ENCODE data around the gene XRRA1.

XRRA1 gene

DNA sequence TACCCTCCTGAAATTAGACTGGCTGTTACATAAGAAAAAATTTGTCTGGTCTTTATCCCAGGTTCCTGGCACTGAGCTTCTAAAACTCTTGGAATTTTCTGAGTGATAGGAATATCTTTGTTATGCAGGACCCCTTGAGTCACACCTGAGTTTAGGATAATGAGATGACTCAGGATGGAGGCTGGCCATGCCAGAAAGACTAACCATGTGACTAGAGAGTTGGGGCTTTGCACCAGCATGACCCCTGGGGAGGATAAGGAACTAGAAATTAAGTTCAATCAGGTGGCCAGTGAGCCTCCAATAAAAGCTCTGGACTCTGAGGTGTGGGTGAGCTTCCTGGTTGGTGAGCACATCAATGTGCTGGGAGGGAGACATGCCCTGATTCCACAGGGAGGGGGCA is 88.1 kb downstream of the XRRA1 start:
- TF ChIP-seq ZNF8 (CRISPR knock-in tag; IDR thresholded peaks at IDR 0.05) (no peak), ESRRG (CRISPR knock-in tag; IDR thresholded peaks at IDR 0.05) (no peak), ZC3H10 (CRISPR knock-in tag; IDR thresholded peaks at IDR 0.05) (no peak), BACH2 (CRISPR knock-in tag; IDR thresholded peaks at IDR 0.05; ENCODE audit: borderline replicate concordance) (no peak), CREB5 (CRISPR knock-in tag; IDR thresholded peaks at IDR 0.05; ENCODE audit: low read depth) (no peak), PPARA (CRISPR knock-in tag; IDR thresholded peaks at IDR 0.05; ENCODE audit: borderline replicate concordance) (no peak), ZNF565 (CRISPR knock-in tag; conservative IDR thresholded peaks at IDR 0.05; ENCODE audit: low read depth) (no peak), ZFP3 (CRISPR knock-in tag; IDR thresholded peaks at IDR 0.05) (no peak), ZFP30 (CRISPR knock-in tag; IDR thresholded peaks at IDR 0.05) (no peak), TOX (CRISPR knock-in tag; IDR thresholded peaks at IDR 0.05; ENCODE audit: borderline replicate concordance) (no peak), ARNTL (CRISPR knock-in tag; IDR thresholded peaks at IDR 0.05; ENCODE audit: borderline replicate concordance, low read depth) (no peak), ZNF70 (CRISPR knock-in tag; IDR thresholded peaks at IDR 0.05) (no peak), GLIS3 (CRISPR knock-in tag; IDR thresholded peaks at IDR 0.05) (no peak), OSR1 (CRISPR knock-in tag; IDR thresholded peaks at IDR 0.05) (no peak), RARB (CRISPR knock-in tag; IDR thresholded peaks at IDR 0.05) (no peak), ISL1 (CRISPR knock-in tag; IDR thresholded peaks at IDR 0.05) (no peak), CSDC2 (CRISPR knock-in tag; IDR thresholded peaks at IDR 0.05) (no peak)
- TF ChIP-seq, protein P1, sequence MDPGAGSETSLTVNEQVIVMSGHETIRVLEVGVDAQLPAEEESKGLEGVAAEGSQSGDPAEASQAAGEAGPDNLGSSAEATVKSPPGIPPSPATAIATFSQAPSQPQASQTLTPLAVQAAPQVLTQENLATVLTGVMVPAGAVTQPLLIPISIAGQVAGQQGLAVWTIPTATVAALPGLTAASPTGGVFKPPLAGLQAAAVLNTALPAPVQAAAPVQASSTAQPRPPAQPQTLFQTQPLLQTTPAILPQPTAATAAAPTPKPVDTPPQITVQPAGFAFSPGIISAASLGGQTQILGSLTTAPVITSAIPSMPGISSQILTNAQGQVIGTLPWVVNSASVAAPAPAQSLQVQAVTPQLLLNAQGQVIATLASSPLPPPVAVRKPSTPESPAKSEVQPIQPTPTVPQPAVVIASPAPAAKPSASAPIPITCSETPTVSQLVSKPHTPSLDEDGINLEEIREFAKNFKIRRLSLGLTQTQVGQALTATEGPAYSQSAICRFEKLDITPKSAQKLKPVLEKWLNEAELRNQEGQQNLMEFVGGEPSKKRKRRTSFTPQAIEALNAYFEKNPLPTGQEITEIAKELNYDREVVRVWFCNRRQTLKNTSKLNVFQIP (CRISPR knock-in tag; IDR thresholded peaks at IDR 0.05; ENCODE audit: borderline replicate concordance, low read depth), result no peak
- TF ChIP-seq, protein P2, sequence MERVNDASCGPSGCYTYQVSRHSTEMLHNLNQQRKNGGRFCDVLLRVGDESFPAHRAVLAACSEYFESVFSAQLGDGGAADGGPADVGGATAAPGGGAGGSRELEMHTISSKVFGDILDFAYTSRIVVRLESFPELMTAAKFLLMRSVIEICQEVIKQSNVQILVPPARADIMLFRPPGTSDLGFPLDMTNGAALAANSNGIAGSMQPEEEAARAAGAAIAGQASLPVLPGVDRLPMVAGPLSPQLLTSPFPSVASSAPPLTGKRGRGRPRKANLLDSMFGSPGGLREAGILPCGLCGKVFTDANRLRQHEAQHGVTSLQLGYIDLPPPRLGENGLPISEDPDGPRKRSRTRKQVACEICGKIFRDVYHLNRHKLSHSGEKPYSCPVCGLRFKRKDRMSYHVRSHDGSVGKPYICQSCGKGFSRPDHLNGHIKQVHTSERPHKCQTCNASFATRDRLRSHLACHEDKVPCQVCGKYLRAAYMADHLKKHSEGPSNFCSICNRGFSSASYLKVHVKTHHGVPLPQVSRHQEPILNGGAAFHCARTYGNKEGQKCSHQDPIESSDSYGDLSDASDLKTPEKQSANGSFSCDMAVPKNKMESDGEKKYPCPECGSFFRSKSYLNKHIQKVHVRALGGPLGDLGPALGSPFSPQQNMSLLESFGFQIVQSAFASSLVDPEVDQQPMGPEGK (CRISPR knock-in tag; IDR thresholded peaks at IDR 0.05; ENCODE audit: borderline replicate concordance), result no peak
- no peak for ATAC-seq

GRCh38 chr11:74853223-74853622 is 95.7 kb downstream of the XRRA1 start:
- ATAC-seq, result no peak
- TF ChIP-seq ZNF565 (CRISPR knock-in tag; conservative IDR thresholded peaks at IDR 0.05; ENCODE audit: low read depth) (no peak), BACH2 (CRISPR knock-in tag; IDR thresholded peaks at IDR 0.05; ENCODE audit: borderline replicate concordance) (no peak), CSRNP3 (CRISPR knock-in tag; IDR thresholded peaks at IDR 0.05) (no peak), GLIS3 (CRISPR knock-in tag; IDR thresholded peaks at IDR 0.05) (no peak), CREB5 (CRISPR knock-in tag; IDR thresholded peaks at IDR 0.05; ENCODE audit: low read depth) (no peak), ISL1 (CRISPR knock-in tag; IDR thresholded peaks at IDR 0.05) (no peak), ZFP30 (CRISPR knock-in tag; IDR thresholded peaks at IDR 0.05) (no peak)

- peak; percentile 52 for ATAC-seq
- TF ChIP-seq ARNTL (CRISPR knock-in tag; IDR thresholded peaks at IDR 0.05; ENCODE audit: borderline replicate concordance, low read depth) (no peak), ISL1 (CRISPR knock-in tag; IDR thresholded peaks at IDR 0.05) (no peak), TSHZ2 (CRISPR knock-in tag; IDR thresholded peaks at IDR 0.05) (no peak), ZNF565 (CRISPR knock-in tag; conservative IDR thresholded peaks at IDR 0.05; ENCODE audit: low read depth) (no peak), OSR1 (CRISPR knock-in tag; IDR thresholded peaks at IDR 0.05) (no peak), CREB5 (CRISPR knock-in tag; IDR thresholded peaks at IDR 0.05; ENCODE audit: low read depth) (no peak), ESRRG (CRISPR knock-in tag; IDR thresholded peaks at IDR 0.05) (no peak), CSDC2 (CRISPR knock-in tag; IDR thresholded peaks at IDR 0.05) (no peak), TOX (CRISPR knock-in tag; IDR thresholded peaks at IDR 0.05; ENCODE audit: borderline replicate concordance) (no peak), ZFP3 (CRISPR knock-in tag; IDR thresholded peaks at IDR 0.05) (no peak), BACH2 (CRISPR knock-in tag; IDR thresholded peaks at IDR 0.05; ENCODE audit: borderline replicate concordance) (no peak), PPARA (CRISPR knock-in tag; IDR thresholded peaks at IDR 0.05; ENCODE audit: borderline replicate concordance) (no peak)
- TF ChIP-seq, protein P1 (CRISPR knock-in tag; IDR thresholded peaks at IDR 0.05; ENCODE audit: borderline replicate concordance, low read depth), result no peak
Measured at GRCh38 chr11:74849525-74850391, 99.1 kb downstream of the XRRA1 start.

Data from SK-N-SH treated with all-trans-retinoic acid at 6 μM for 48 hours (cell line).